ENCODE results near the gene SUZ12. TPM values are rescaled to one million over a fixed set of nuclear protein-coding genes. Genes with fewer than 3 reads are reported as not detected.
"Not testable (repeated sequence)": the region's sequence is repeated elsewhere in the genome, so short reads cannot be mapped to it uniquely, and the experiment has no call there.

The SUZ12 gene
- total RNA-seq, 1 donor from 2014 or later, result 58.8 TPM

GRCh38 chr17:32021615-32021955 lies 84.8 kb downstream of the SUZ12 start:
- Mint-ChIP-seq H3K4me3 (no peak overlapping the region), H3K27me3 (ENCODE audit: insufficient read depth, low read depth) (no peaks in the 10 kb centered on the region), H3K4me1 (no peaks in the 10 kb centered on the region), H3K9me3 (no peaks in the 10 kb centered on the region), H3K36me3 (peaks cover 31% of the 10 kb centered on the region), H3K27ac (no peak overlapping the region)
- Histone ChIP-seq H3K4me3 (no peak overlapping the region), H2AFZ (replicated peaks) (no peak overlapping the region), H3K9ac (no peak overlapping the region), H3K4me2 (no peak overlapping the region), H4K20me1 (ENCODE audit: low read depth) (peaks cover 7% of the 10 kb centered on the region), H3K27ac (no peak overlapping the region), H3K79me2 (ENCODE audit: low read depth) (peaks cover 31% of the 10 kb centered on the region), H3K27me3 (no peaks in the 10 kb centered on the region), H3K4me1 (no peaks in the 10 kb centered on the region), H3F3A (ENCODE audit: low read depth) (no peaks in the 10 kb centered on the region), H3K36me3 (no peaks in the 10 kb centered on the region), H3K9me3 (ENCODE audit: low read depth) (no peaks in the 10 kb centered on the region)
- no peak for TF ChIP-seq CTCF (IDR thresholded peaks at IDR 0.05)
- no peak for TF ChIP-seq EZH2phosphoT487 (IDR thresholded peaks at IDR 0.05)
- DNase-seq (ENCODE audit: low spot score), result no peak

GRCh38 chr17:32022554-32022953 lies 85.7 kb downstream of the SUZ12 start:
- DNase-seq (ENCODE audit: low spot score); H3K36me3 ChIP-seq; H2AFZ ChIP-seq (replicated peaks); H3K4me3 ChIP-seq; H3K27me3 Mint-ChIP-seq (ENCODE audit: insufficient read depth, low read depth); H4K20me1 ChIP-seq (ENCODE audit: low read depth); H3K9me3 Mint-ChIP-seq; H3K4me1 ChIP-seq; H3K27me3 ChIP-seq; H3K4me2 ChIP-seq; H3K4me1 Mint-ChIP-seq; H3K27ac Mint-ChIP-seq; H3K9me3 ChIP-seq (ENCODE audit: low read depth); H3K9ac ChIP-seq; H3F3A ChIP-seq (ENCODE audit: low read depth); H3K27ac ChIP-seq; H3K4me3 Mint-ChIP-seq: not testable (repeated sequence)
- peaks cover 21% of the 10 kb centered on the region for H3K79me2 ChIP-seq (ENCODE audit: low read depth)
- peaks cover 30% of the 10 kb centered on the region for H3K36me3 Mint-ChIP-seq

- not testable (repeated sequence) for H3K4me1 ChIP-seq; H3K9me3 Mint-ChIP-seq; H3K4me3 ChIP-seq; H3K4me2 ChIP-seq; H3F3A ChIP-seq (ENCODE audit: low read depth); DNase-seq (ENCODE audit: low spot score); H3K36me3 ChIP-seq; H4K20me1 ChIP-seq (ENCODE audit: low read depth); H3K27me3 Mint-ChIP-seq (ENCODE audit: insufficient read depth, low read depth); H2AFZ ChIP-seq (replicated peaks); H3K4me3 Mint-ChIP-seq; H3K27ac ChIP-seq; H3K36me3 Mint-ChIP-seq; H3K27ac Mint-ChIP-seq; H3K4me1 Mint-ChIP-seq; H3K9ac ChIP-seq; H3K27me3 ChIP-seq; H3K79me2 ChIP-seq (ENCODE audit: low read depth); H3K9me3 ChIP-seq (ENCODE audit: low read depth)
Measured at GRCh38 chr17:32027271-32027670, 90.5 kb downstream of the SUZ12 start.

- no peaks in the 10 kb centered on the region for H4K20me1 ChIP-seq (ENCODE audit: low read depth)
- H3F3A ChIP-seq (ENCODE audit: low read depth), result peaks cover 9% of the 10 kb centered on the region
- no peaks in the 10 kb centered on the region for H3K79me2 ChIP-seq (ENCODE audit: low read depth)
- H3K27me3 ChIP-seq, result no peaks in the 10 kb centered on the region
- DNase-seq (ENCODE audit: low spot score), result no peak
- Mint-ChIP-seq H3K9me3 (no peaks in the 10 kb centered on the region), H3K4me1 (no peaks in the 10 kb centered on the region), H3K4me3 (no peak overlapping the region), H3K27me3 (ENCODE audit: insufficient read depth, low read depth) (no peaks in the 10 kb centered on the region), H3K27ac (no peak overlapping the region), H3K36me3 (peaks cover 16% of the 10 kb centered on the region)
- H3K4me1 ChIP-seq, result no peaks in the 10 kb centered on the region
- H3K4me2 ChIP-seq, result no peak overlapping the region
- H3K27ac ChIP-seq, result no peak overlapping the region
- TF ChIP-seq EZH2 (IDR thresholded peaks at IDR 0.05), result no peak
- no peak for TF ChIP-seq CTCF (IDR thresholded peaks at IDR 0.05)
- no peak for TF ChIP-seq EZH2phosphoT487 (IDR thresholded peaks at IDR 0.05)
- H3K9ac ChIP-seq, result no peak overlapping the region
- peaks cover 20% of the 10 kb centered on the region for H3K36me3 ChIP-seq
- H2AFZ ChIP-seq (replicated peaks), result no peak overlapping the region
- H3K4me3 ChIP-seq, result no peak overlapping the region
- H3K9me3 ChIP-seq (ENCODE audit: low read depth), result no peaks in the 10 kb centered on the region
Measured at GRCh38 chr17:32033223-32033622, 96.4 kb downstream of the SUZ12 start.

GRCh38 chr17:32033812-32034211 lies 97.0 kb downstream of the SUZ12 start:
- H3K36me3 Mint-ChIP-seq, result peaks cover 18% of the 10 kb centered on the region
- not testable (repeated sequence) for H3K4me2 ChIP-seq

GRCh38 chr17:32040246-32040645 lies 103.4 kb downstream of the SUZ12 start:
- H3K36me3 ChIP-seq; H3K27me3 Mint-ChIP-seq (ENCODE audit: insufficient read depth, low read depth); H3K27me3 ChIP-seq; H3K9ac ChIP-seq; H4K20me1 ChIP-seq (ENCODE audit: low read depth); H3F3A ChIP-seq (ENCODE audit: low read depth); H3K79me2 ChIP-seq (ENCODE audit: low read depth); H3K4me2 ChIP-seq; H3K4me1 Mint-ChIP-seq; H3K27ac Mint-ChIP-seq; H3K4me3 ChIP-seq; H3K4me3 Mint-ChIP-seq; H2AFZ ChIP-seq (replicated peaks); H3K9me3 ChIP-seq (ENCODE audit: low read depth); H3K4me1 ChIP-seq; H3K9me3 Mint-ChIP-seq; H3K27ac ChIP-seq; DNase-seq (ENCODE audit: low spot score): not testable (repeated sequence)
- H3K36me3 Mint-ChIP-seq, result peaks cover 25% of the 10 kb centered on the region

More at GRCh38 chr17:32033812-32034211, 97.0 kb downstream of the SUZ12 start:
- H3K27ac Mint-ChIP-seq; H3F3A ChIP-seq (ENCODE audit: low read depth); H3K9me3 ChIP-seq (ENCODE audit: low read depth); H3K27me3 Mint-ChIP-seq (ENCODE audit: insufficient read depth, low read depth); H3K4me3 ChIP-seq; H3K79me2 ChIP-seq (ENCODE audit: low read depth); H3K9ac ChIP-seq; H3K27me3 ChIP-seq; H4K20me1 ChIP-seq (ENCODE audit: low read depth); DNase-seq (ENCODE audit: low spot score); H2AFZ ChIP-seq (replicated peaks); H3K4me1 ChIP-seq; H3K9me3 Mint-ChIP-seq; H3K27ac ChIP-seq; H3K4me3 Mint-ChIP-seq; H3K4me1 Mint-ChIP-seq: not testable (repeated sequence)
- peaks cover 20% of the 10 kb centered on the region for H3K36me3 ChIP-seq

- H2AFZ ChIP-seq (replicated peaks); H3K27ac ChIP-seq; H3K4me1 Mint-ChIP-seq; DNase-seq (ENCODE audit: low spot score); H3K36me3 ChIP-seq; H3K4me3 ChIP-seq; H3F3A ChIP-seq (ENCODE audit: low read depth); H3K4me3 Mint-ChIP-seq; H3K27me3 Mint-ChIP-seq (ENCODE audit: insufficient read depth, low read depth); H3K27ac Mint-ChIP-seq; H3K9ac ChIP-seq; H3K27me3 ChIP-seq; H3K79me2 ChIP-seq (ENCODE audit: low read depth); H3K9me3 Mint-ChIP-seq; H3K9me3 ChIP-seq (ENCODE audit: low read depth); H4K20me1 ChIP-seq (ENCODE audit: low read depth); H3K4me2 ChIP-seq; H3K4me1 ChIP-seq: not testable (repeated sequence)
- peaks cover 18% of the 10 kb centered on the region for H3K36me3 Mint-ChIP-seq
Measured at GRCh38 chr17:32041306-32041875, 104.6 kb downstream of the SUZ12 start.

Measured in neural progenitor cell (in vitro differentiated cells).